NCI-H82 (cell line): ENCODE measurements around the gene LRRC58.
"Not testable (repeated sequence)": the region's sequence is repeated elsewhere in the genome, so short reads cannot be mapped to it uniquely, and the experiment has no call there.

ENCODE experiments used
- DNase-seq: peaks from one replicate; lab custom pipeline; 2025; lab: John Stamatoyannopoulos, UW

The LRRC58 gene

GRCh38 chr3:120348991-120349854, at the start of gene LRRC58:
TSS of gene LRRC58 (minus strand) at chr3:120349354. CDS start at chr3:120349243, 111 bp downstream.
- peak; percentile 97 for DNase-seq

GRCh38 chr3:120396469-120396868, 47.3 kb upstream of the LRRC58 start:
- no peak for DNase-seq

DNA sequence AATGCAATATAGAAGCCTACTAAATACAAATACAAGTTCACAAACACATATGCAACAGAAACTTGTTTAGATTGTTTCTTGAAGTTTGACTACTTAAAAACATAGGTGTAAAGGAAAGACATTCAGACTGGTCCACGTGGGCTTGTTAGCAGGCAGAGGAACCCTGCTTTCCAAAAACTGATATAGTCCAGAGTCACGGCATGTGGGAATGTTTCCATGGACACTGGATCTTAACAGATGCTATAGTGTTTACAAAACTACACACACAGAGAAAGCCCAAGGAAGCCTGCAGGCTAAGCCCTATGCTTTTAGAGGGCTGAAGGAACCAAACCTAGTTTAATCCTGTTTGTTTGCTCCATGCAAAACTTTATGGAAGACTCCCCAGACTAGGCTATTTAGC, 45.2 kb upstream of the LRRC58 start:
- DNase-seq, result peak; percentile 37

DNA sequence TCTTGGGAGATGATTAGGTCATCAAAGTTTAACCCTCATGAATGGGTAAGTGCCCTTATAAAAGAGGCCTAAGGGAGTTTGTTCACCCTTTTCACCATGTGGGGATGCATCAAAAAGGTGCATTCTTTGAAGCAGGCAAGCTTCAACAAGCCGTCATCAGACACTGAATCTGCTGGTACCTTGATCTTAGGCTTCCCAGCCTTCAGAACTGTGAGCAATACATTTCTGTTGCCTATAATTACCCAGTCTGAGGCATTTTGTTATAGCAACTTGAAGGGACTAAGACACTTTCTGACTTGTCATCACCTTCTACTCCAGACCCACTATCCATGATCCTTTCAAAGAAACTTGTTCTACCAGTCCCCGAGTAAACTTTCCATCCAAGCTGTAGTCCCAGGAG, 44.6 kb upstream of the LRRC58 start:
- DNase-seq, result no peak

GRCh38 chr3:120393243-120393642, 44.1 kb upstream of the LRRC58 start:
- DNase-seq, result no peak

DNA sequence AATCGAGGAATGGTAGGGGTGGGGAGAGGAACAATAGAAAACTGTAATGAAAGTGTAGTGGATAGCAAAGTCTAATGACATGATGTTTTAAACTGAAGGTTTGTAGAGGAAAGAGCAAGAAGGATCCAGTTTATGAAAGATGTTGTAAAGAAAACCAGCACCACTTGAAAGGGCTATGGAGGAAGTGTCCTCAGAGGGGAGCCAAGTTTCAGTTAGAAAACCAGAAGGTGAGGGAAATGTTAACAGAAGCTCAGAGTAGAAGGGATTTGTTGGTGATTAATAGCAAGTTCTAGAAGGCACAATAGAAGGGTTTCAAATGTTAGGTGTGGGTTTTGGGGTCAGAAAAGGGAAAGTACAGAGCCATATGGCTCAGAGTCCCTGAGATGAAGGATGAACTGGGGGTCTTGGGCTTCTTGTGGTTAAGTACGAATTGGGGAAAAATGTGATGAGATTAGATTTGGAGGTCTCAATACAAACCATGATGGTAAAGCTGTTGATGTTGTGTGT, 33.8 kb upstream of the LRRC58 start:
- no peak for DNase-seq

- no peak for DNase-seq
Observed at GRCh38 chr3:120381503-120381902, 32.3 kb upstream of the LRRC58 start.

GRCh38 chr3:120377948-120378347, 28.8 kb upstream of the LRRC58 start:
- DNase-seq, result not testable (repeated sequence)

DNA sequence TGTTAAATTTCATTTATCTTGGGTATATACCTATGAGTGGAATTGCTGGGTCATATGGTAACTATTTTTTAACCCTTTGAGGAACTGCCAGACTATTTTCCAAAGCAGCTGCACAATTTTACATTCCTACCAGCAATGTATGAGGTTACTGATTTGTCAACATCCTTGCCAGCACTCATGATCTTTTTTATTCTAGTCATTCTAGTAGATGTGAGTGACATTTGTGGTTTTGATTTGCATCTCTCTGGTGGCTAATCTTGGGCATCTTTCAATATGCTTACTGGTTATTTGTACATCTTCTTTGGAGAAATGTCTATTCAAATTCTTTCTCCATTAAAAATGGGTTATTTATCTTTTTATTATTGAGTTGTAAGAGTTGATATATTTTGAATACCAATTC, 21.3 kb upstream of the LRRC58 start:
- no peak for DNase-seq

DNA sequence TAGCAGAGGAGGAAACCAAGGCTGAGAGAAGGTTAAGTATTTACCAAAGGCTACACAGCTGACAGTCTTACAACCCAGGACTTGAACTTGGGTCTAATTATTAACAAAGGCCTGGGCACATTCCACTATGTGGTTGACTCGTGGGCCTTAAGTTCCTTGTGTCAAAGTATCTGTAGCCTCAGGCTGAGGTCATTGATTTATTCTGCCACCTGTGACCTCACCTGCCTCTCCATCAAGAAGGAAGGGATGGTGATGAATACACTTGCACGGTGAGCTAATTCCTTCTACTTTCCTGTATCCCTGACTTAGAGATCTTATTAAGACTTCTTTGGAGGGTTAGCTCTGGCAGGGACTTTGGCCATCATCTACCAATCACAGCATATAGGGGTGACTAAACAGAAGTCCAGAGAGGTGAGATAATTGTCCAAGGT, 19.9 kb upstream of the LRRC58 start:
- no peak for DNase-seq

DNA sequence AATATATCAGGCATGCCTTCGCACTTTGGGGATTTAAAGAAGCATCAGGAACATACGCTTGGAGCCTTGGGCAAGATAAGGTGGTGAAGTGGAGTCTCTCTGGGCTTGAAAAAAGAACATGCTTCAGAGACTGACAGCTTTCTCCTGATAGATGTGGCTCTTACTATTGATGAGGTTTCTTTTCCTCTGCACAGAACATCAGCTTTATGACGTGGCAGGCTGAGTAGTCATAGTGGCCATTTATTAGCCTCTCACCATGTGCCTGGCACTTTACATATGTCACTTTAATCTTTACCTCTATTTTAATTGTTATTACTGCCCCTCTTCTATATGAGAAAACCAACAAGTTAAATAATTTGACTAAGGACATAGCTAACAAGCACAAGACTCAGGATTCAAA, 19.0 kb upstream of the LRRC58 start:
- no peak for DNase-seq

DNA sequence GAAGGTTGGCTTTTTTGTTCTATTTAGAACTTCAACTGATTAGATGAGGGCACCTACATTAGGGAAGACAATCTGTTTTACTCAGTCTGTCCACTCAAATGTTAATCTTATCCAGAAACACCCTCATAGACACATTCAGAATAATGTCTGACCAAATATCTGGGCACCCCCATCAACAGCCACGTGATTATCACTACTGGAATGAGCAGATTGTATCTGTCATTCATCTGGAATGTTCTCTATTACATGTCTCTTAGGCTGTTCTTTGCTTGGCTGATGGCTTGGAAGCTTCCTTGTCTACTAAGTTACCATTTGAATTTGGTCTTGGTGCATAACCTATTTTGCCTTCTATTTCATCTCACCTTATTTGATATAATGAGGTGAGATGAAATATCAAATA, 15.7 kb upstream of the LRRC58 start:
- DNase-seq, result no peak

GRCh38 chr3:120364101-120364500, 14.9 kb upstream of the LRRC58 start:
- DNase-seq, result no peak

DNA sequence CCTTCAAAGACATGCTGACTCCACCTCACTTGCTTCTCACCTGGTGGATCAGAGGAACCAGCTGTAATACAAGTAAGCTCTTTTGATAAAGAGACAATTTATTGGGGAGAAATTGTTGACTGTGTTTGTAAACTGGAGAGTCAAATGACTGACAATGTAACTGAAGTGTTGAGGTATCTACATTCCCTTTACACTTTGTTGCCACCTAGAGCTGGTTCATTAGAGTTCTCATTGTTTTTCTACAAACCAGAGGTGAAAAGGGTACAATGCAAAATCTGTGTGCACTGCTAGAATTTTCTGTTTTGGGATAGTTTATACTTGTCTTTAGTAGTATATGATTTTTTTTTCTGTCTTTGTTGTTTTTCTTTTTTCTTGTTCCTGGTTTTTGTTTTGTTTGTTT, 8.7 kb upstream of the LRRC58 start:
- no peak for DNase-seq

DNA sequence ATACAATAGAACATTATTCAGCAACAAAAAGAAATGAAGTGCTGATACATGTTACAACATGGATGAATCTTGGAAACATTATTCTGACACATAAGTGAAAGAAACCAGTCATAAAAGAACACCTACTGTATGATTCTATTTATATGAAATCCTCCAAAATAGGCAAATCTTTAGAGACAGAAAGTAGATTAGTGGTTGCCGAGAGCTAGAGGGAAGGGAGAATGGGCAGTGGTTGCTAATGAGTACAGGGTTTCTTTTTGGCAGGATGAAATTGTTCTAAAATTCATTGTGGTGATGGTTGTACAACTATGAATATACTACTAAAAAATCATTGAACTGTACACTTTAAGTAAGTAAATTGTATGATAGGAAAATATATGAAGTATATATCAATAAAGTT, 6.3 kb upstream of the LRRC58 start:
- DNase-seq, result no peak

- DNase-seq, result no peak
Observed at GRCh38 chr3:120353463-120353862, 4.3 kb upstream of the LRRC58 start.

- no peak for DNase-seq
Observed at GRCh38 chr3:120352017-120352416, 2.9 kb upstream of the LRRC58 start.

GRCh38 chr3:120350401-120350941, 1.3 kb upstream of the LRRC58 start:
- DNase-seq, result peak; percentile 40

GRCh38 chr3:120349855-120350125, 636 bp upstream of the LRRC58 start:
- DNase-seq, result no peak

DNA sequence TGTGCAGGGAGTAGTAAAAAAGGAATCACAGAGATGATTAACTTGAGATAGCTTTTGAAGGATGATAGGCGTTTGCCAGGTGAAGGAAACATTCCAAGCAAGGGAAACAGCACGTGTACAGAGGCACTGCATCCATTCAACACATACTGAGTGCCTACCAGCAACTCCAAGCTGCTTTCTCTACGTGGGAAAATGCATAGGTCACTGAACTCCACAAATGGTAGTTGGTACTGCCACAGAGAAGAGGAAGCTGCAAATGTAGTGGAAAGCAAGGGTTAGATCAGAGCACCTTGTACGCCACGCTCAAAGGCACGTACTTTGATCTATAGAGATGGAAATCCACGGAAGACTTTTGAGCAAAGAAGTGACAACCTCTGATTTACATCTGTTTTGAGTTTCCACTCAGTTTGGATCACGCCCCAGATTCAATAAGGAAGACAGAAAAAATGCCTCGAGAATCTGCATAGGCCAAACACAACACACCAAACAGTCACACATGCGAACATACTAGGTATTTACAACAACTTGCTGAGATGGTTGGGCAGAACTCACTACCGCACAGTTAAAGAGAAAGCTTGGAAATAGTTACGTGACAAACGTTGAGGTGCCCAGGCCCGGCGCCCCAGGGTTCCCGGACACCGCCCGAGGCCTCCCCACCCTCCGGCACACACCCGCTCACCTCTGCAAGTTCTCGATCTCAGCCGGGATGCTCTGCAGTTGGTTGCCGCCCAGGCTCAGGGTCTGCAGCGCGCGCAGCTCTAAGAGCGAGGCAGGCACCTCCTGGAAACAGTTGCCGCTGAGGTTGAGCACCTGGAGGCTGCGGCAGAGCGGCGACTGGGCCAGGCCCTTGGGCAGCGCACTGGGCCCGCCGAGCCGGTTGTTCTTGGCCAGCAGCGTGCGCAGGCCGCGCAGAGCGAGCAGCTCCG, 826 bp downstream of the LRRC58 start:
- DNase-seq, result peak; percentile 89

GRCh38 chr3:120344349-120344748, 4.8 kb downstream of the LRRC58 start:
- no peak for DNase-seq

DNA sequence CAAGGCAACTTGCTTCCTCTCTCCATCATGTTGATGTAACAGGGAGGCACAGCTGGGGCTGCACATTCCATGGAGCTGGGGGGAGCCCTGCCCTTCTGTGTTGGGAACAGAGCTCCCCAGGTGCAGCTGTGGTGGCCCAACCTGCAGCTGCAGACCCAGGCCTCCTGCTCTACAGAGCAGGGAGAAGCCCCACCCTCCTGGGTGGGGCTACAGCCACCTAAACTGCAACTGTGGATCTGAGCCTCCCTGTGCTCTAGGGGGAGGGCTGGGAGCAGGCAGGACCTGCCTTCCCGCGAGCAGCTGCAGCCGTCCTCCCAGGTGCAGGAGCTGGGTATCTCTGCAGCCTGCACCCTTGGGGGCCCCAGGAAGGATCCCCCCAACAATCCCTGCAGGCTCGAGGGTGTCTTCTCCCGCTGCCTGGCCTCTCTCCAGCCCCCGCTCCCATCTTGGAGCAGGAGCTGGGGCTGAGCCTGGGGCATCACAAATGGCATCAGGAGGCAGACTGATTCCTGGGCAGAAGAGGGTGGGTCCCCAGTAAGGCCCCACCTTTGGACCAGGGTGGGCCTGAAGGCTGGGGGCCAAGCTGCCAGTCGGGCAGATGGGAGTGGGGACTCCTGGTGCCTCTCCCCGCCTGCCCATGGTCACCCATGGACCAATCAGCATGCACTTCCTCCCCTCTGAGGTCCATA, 7.4 kb downstream of the LRRC58 start:
- DNase-seq, result peak; percentile 91
